ENCODE results near the gene SLC43A2. TPM values are rescaled to one million over a fixed set of nuclear protein-coding genes. Genes with fewer than 3 reads are reported as not detected.
"Not testable (repeated sequence)": the region's sequence is repeated elsewhere in the genome, so short reads cannot be mapped to it uniquely, and the experiment has no call there.

The SLC43A2 gene
- polyA plus RNA-seq, 12 donors, result 1.9 to 11.1 (median 4.0) TPM; not detected in 1

GRCh38 chr17:1563786-1564613, 64.6 kb downstream of the SLC43A2 start:
- no peak for DNase-seq

GRCh38 chr17:1563471-1563785, 65.2 kb downstream of the SLC43A2 start:
- DNase-seq, result not testable (repeated sequence)

- DNase-seq, result no peak
These were observed 66.4 kb downstream of the SLC43A2 start for GRCh38 chr17:1562176-1562643.

- no peak for DNase-seq
These were observed 67.0 kb downstream of the SLC43A2 start for GRCh38 chr17:1561420-1562175.

GRCh38 chr17:1560858-1561355, 67.7 kb downstream of the SLC43A2 start:
- DNase-seq, result no peak

GRCh38 chr17:1560101-1560857, 68.4 kb downstream of the SLC43A2 start:
- DNase-seq, result no peak

GRCh38 chr17:1559047-1560043, 69.3 kb downstream of the SLC43A2 start:
- DNase-seq, result no peak

DNA sequence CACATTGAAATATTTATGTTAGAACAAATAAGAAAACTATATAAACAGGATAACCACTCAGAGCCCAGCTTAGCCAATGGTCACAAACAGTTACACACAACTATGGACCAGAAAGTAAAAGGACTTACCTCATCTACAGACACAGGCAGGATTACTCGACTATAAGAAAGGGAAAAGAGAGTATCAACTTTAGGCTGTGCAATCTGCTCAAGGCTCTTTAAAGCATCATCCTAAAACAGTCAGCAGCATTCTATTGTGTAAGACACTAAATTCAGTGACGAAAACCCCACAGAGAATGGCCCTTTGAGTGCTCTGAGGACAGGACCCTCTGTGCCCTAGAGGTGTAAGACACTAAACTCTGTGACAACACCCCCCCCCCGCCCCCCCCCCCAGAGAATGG, 70.2 kb downstream of the SLC43A2 start:
- DNase-seq, result no peak

- no peak for DNase-seq
These were observed 71.1 kb downstream of the SLC43A2 start for GRCh38 chr17:1557355-1558095.

DNA sequence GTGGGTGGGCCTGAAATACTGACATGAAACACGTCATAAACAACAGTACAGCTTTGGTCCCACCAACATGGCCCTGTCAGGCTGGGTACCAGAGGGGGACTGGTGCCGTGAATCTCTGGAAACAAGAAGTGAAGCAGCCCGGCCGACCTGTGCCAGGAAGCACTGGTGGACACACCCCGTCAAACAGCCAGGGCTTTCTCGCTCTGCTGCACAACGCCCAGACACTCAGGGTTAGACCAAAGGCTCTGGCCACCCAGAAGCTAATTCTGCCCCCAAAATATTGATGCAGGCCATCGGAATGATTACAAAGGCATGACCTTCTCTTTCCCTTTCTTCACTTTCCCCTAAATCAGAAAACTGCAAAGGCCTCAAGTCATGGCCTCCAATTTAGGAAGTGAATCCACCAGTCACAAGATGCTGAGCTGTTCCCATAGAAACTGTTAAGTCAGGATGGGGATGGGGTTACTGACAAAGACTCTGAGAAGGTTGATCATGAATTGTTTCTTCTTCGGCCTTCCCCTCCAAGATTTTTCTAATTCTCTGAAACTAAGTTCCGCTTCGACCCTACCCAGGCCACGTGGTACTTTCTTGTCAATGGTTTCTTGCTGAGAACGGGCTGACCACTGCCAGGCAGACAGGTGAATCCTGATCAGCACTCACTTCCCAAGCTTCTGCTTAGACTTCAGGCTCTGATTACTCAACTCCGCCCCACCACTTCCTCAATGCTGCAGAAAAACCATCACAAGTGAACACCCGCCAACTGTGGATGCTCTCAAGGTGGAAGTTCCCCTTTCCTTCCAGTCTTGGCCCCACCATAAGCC, 72.8 kb downstream of the SLC43A2 start:
- DNase-seq, result no peak

GRCh38 chr17:1554751-1555540, 73.7 kb downstream of the SLC43A2 start:
- no peak for DNase-seq

GRCh38 chr17:1553354-1554266, 75.0 kb downstream of the SLC43A2 start:
- DNase-seq, result no peak

DNA sequence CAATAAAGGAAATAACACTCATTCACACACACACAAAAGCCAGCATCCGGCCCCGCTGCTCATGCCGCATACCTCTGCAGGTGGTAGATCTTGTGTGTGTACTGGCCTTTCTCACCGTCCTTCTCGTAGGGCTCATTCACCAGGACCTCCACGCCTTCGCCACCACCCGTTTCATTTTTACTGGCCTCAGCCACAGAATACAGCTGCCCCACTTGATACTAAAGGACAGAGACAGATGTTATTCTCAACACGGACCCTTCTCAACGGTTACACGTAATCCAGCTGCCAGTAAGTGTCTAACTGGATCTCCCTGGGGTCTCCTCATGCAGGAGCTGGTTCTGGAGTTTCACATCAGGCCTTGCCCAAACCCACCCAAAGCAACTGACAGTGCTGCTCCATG, 75.7 kb downstream of the SLC43A2 start:
- no peak for DNase-seq

DNA sequence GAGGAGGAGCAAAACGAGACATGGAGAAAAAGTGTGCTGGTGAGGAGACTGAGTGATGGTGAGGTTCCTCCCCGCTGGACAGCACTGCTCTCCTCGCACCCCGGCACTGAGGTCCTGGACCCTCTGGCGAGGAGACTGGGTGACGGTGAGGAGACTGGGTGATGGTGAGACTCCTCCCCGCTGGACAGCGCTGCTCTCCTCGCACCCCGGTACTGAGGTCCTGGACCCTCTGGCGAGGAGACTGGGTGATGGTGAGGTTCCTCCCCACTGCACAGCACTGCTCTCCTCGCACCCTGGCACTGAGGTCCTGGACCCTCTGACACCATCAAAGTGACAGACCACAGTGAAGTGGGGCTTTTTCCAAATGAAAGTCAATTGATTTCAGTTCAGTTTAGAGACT, 76.9 kb downstream of the SLC43A2 start:
- no peak for DNase-seq

DNA sequence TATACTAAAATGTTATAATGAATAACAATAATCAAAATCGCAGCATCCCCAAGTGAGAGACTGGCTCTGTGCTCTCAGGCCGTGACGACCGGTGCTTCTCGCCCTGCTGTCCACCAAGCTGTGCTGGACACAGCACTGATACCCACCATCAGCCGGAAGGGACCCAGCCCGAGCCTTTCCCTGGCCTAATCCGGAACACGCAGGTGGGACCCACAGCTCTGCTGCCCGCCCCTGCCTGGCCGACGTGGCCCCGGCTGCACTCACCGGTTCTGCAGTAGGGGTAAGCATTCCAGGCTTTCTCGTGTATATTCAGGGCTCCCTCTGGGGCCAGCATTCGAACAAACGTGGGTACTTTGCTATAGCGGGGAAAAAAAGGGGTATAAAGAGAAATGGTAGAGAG, 80.6 kb downstream of the SLC43A2 start:
- DNase-seq, result no peak

- DNase-seq, result no peak
These were observed 82.2 kb downstream of the SLC43A2 start for GRCh38 chr17:1546292-1546922.

- DNase-seq, result no peak
These were observed 83.0 kb downstream of the SLC43A2 start for GRCh38 chr17:1545618-1546017.
